ENCODE data around the gene FRMPD4. TPM values are rescaled to one million over a fixed set of nuclear protein-coding genes. Genes with fewer than 3 reads are reported as not detected.

FRMPD4 gene
- total RNA-seq, 1 donor from 2014 or later, result 0.54 TPM

DNA sequence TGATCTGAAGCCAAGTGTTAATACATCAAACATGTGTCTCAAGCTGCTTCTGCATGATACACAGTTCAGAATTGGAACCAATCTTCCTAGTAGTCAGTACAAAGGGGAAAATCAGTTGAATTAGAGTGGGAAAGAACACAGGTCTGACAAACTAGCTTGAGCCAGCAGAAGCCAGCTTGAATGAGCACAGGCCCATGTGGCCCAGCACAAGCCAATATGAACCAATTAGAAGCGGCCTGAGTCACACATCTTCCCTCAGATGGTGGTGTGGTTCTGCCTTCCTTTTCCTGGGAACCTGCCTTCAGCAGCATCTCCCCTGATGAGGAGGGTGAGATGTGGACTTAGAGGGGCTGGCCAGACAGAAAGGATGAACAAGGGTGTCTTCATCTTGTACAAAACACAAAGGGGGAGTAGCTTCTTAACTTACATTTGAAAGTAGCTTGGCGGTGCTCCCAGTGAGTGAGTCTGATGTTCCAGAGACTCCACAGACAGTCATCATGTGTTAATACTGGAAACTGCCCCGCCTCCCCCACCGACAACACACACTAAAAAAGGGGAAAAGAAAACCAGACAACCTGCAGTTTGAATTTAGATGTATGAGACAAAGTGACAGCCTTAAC lies 72.0 kb downstream of the FRMPD4 start:
- peak; percentile 90 for FAIRE-seq
- H3K4me3 Mint-ChIP-seq (ENCODE audit: unreplicated experiment), result no peak overlapping the region
- H3K27me3 Mint-ChIP-seq (ENCODE audit: low read depth, unreplicated experiment), result no peaks in the 10 kb centered on the region
- no peaks in the 10 kb centered on the region for H3K9me3 Mint-ChIP-seq (ENCODE audit: unreplicated experiment)
- Histone ChIP-seq H3K9ac (ENCODE audit: low read length) (peak overlapping the region; percentile 40), H3K27me3 (ENCODE audit: insufficient read depth, low read length) (no peaks in the 10 kb centered on the region), H3K9me3 (ENCODE audit: insufficient read depth, low read depth, low read length) (no peaks in the 10 kb centered on the region), H3K79me2 (ENCODE audit: insufficient read depth, low read length) (no peaks in the 10 kb centered on the region), H4K20me1 (ENCODE audit: insufficient read depth, low read length) (no peaks in the 10 kb centered on the region), H3K4me3 (ENCODE audit: insufficient read depth, low read depth, low read length) (no peak overlapping the region), H3K27ac (ENCODE audit: low read depth, low read length) (peak overlapping the region; percentile 65), H3K4me2 (ENCODE audit: low read length) (peak overlapping the region; percentile 77), H2AFZ (ENCODE audit: low read depth, low read length) (peak overlapping the region; percentile 68), H3K4me1 (ENCODE audit: insufficient read depth, low read length) (peaks cover 2% of the 10 kb centered on the region), H3K36me3 (ENCODE audit: insufficient read depth, low read length) (no peaks in the 10 kb centered on the region)
- peak overlapping the region; percentile 80 for H3K27ac Mint-ChIP-seq (ENCODE audit: unreplicated experiment)
- no peaks in the 10 kb centered on the region for H3K36me3 Mint-ChIP-seq (ENCODE audit: low read depth, unreplicated experiment)
- TF ChIP-seq EZH2 (IDR thresholded peaks at IDR 0.05; ENCODE audit: insufficient read depth, low read length) (no peak), CTCF (IDR thresholded peaks at IDR 0.05; ENCODE audit: insufficient read depth, low read depth, low read length) (no peak)
- DNase-seq (ENCODE audit: low read depth), result peak; percentile 57
- H3K4me1 Mint-ChIP-seq (ENCODE audit: low read depth, unreplicated experiment), result peaks cover 12% of the 10 kb centered on the region

- H3K4me2 ChIP-seq (ENCODE audit: low read length), result peak overlapping the region; percentile 77
- H3K9ac ChIP-seq (ENCODE audit: low read length), result peak overlapping the region; percentile 40
- FAIRE-seq, result peak; percentile 97
Observed at GRCh38 chrX:12210971-12211370, 72.7 kb downstream of the FRMPD4 start.

More at GRCh38 chrX:12210971-12211370, 72.7 kb downstream of the FRMPD4 start:
- H3K4me1 ChIP-seq (ENCODE audit: insufficient read depth, low read length), result peaks cover 2% of the 10 kb centered on the region
- no peaks in the 10 kb centered on the region for H3K27me3 ChIP-seq (ENCODE audit: insufficient read depth, low read length)
- TF ChIP-seq CTCF (IDR thresholded peaks at IDR 0.05; ENCODE audit: insufficient read depth, low read depth, low read length) (no peak), EZH2 (IDR thresholded peaks at IDR 0.05; ENCODE audit: insufficient read depth, low read length) (no peak)
- Mint-ChIP-seq H3K4me1 (ENCODE audit: low read depth, unreplicated experiment) (peaks cover 12% of the 10 kb centered on the region), H3K27me3 (ENCODE audit: low read depth, unreplicated experiment) (no peaks in the 10 kb centered on the region), H3K36me3 (ENCODE audit: low read depth, unreplicated experiment) (no peaks in the 10 kb centered on the region), H3K4me3 (ENCODE audit: unreplicated experiment) (no peak overlapping the region), H3K27ac (ENCODE audit: unreplicated experiment) (peak overlapping the region; percentile 63), H3K9me3 (ENCODE audit: unreplicated experiment) (no peaks in the 10 kb centered on the region)
- H3K4me3 ChIP-seq (ENCODE audit: insufficient read depth, low read depth, low read length), result peak overlapping the region; percentile 24
- H3K36me3 ChIP-seq (ENCODE audit: insufficient read depth, low read length), result no peaks in the 10 kb centered on the region
- no peaks in the 10 kb centered on the region for H3K9me3 ChIP-seq (ENCODE audit: insufficient read depth, low read depth, low read length)
- no peaks in the 10 kb centered on the region for H4K20me1 ChIP-seq (ENCODE audit: insufficient read depth, low read length)
- DNase-seq (ENCODE audit: low read depth), result peak; percentile 13
- H3K79me2 ChIP-seq (ENCODE audit: insufficient read depth, low read length), result no peaks in the 10 kb centered on the region
- H3K27ac ChIP-seq (ENCODE audit: low read depth, low read length), result peak overlapping the region; percentile 65
- H2AFZ ChIP-seq (ENCODE audit: low read depth, low read length), result no peak overlapping the region

Measured in astrocyte (in vitro differentiated cells and primary cell).